Right lobe of liver (tissue), 4 donors: ENCODE data around the gene FADS2.

ENCODE experiments used
- POLR2A ChIP-seq: fragments of 450-650 bp; IDR thresholded peaks from one replicate; pipeline ENCODE4 v1.6.1; 2017; ENCODE audit warnings: antibody characterized with exemption, mild to moderate bottlenecking
- TF ChIP-seq, protein P1 (sequence below), 4 donors: fragments of 200-600 bp in 3 of 4; fragments of 450-650 bp in 1 of 4; IDR thresholded peaks; one replicate each; pipeline versions ENCODE4 v1.5.1 to v1.8.0; 2016 to 2022; ENCODE audit warnings: antibody characterized with exemption in 4 of 4, mild to moderate bottlenecking in 2 of 4
- donor health status: DM: no; HTN: no; CAD: no.
- donor health status: DM: no; HTN: no; CAD: no.
- donor health status: DM: no; HTN: yes; CAD: no.

DNA sequence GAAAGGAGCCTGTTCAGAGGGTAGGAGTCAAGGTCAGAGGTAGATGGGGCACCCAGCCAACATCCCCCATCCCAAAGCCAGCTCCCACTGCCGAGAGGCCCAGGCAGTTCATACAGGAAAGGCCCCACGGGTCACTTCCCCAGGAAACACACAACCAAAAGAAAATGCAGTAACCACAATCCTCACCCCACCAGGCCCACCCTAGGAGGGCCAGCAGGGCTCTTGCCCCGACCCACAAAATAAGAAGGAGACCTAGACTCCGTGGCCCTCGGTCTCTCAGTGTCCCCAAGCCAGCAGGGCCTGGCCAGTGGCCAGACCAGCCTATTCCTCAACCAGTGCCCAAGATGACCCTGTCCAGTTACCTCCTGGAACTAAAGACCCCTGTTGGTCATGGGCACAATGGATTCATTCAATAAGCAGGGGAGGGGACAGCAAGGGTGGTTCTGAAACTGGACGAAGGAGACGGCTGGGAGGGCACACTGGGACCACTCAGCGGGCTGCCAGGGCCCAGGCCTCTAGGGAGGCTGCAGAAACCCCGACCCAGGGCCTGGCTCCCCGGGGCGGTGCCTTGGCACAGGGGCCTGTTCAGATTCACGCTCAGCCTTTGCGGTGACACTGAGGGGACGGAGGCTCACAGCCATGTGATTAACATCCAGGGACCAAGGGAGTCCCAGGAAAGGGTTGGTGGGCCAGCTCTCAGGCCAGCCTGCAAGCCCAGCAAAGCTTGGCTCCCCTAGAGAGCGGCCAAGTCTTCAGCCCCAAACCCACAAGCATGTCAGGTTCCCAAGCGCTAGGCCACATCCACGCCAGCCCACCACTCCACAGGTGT, 83.8 kb downstream of the FADS2 start:
- TF ChIP-seq, protein P1, sequence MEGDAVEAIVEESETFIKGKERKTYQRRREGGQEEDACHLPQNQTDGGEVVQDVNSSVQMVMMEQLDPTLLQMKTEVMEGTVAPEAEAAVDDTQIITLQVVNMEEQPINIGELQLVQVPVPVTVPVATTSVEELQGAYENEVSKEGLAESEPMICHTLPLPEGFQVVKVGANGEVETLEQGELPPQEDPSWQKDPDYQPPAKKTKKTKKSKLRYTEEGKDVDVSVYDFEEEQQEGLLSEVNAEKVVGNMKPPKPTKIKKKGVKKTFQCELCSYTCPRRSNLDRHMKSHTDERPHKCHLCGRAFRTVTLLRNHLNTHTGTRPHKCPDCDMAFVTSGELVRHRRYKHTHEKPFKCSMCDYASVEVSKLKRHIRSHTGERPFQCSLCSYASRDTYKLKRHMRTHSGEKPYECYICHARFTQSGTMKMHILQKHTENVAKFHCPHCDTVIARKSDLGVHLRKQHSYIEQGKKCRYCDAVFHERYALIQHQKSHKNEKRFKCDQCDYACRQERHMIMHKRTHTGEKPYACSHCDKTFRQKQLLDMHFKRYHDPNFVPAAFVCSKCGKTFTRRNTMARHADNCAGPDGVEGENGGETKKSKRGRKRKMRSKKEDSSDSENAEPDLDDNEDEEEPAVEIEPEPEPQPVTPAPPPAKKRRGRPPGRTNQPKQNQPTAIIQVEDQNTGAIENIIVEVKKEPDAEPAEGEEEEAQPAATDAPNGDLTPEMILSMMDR (IDR thresholded peaks at IDR 0.05) = no peak
- no peak for TF ChIP-seq POLR2A
